HEK293 (cell line): ENCODE results near the gene ETV6.

Experiments
- CTCF ChIA-PET: fragments of 350-600 bp; formaldehyde crosslinking; extraction: SDS; loops from one replicate; lab custom pipeline; 2021; ENCODE audit warnings: antibody characterized with exemption; lab: Yijun Ruan, JAX
- POLR2A ChIA-PET: fragments of 300-600 bp; formaldehyde crosslinking; extraction: SDS; loops from one replicate; lab custom pipeline; 2020; ENCODE audit warnings: antibody characterized with exemption, inconsistent platforms; lab: Yijun Ruan, JAX
- H3K27ac ChIP-seq: fragments of 200-500 bp; sonication (Bioruptor generic); 2 replicates; pipeline ENCODE4 v1.5.1; 2014; ENCODE audit warnings: low read depth, low read length, control low read depth, inconsistent platforms; ENCODE audit errors: extremely low read depth
- H3K36me3 ChIP-seq, 2 experiments: fragments of 200-500 bp in 1 of 2; sonication (Bioruptor generic) in 1 of 2; 1 replicate in 1 of 2; 2 replicates in 1 of 2; pipeline ENCODE4 v1.5.1; 2014 to 2017; ENCODE audit warnings: inconsistent platforms in 2 of 2, low read length in 2 of 2; ENCODE audit not compliant: control insufficient read depth in 2 of 2, insufficient read depth in 1 of 2
- H3K4me1 ChIP-seq: fragments of 200-500 bp; sonication (Bioruptor generic); 2 replicates; pipeline ENCODE4 v1.5.1; 2014; ENCODE audit warnings: mild to moderate bottlenecking, low read length, inconsistent platforms; ENCODE audit not compliant: control insufficient read depth, insufficient read depth
- H3K4me3 ChIP-seq: 2 replicates; pipeline ENCODE4 v1.5.1; 2011; ENCODE audit warnings: low read depth, mild to moderate bottlenecking, control low read depth, low read length, moderate library complexity
- H3K9me3 ChIP-seq: fragments of 200-500 bp; sonication (Bioruptor generic); 2 replicates; pipeline ENCODE4 v1.5.1; 2014; ENCODE audit warnings: low read depth, low read length, inconsistent platforms; ENCODE audit not compliant: control insufficient read depth, insufficient read depth
- AEBP2 ChIP-seq: fragments of 450-650 bp; formaldehyde crosslinking; IDR thresholded peaks from 2 replicates; pipeline ENCODE4 v1.5.1; 2016; ENCODE audit warnings: missing biosample characterization, missing genetic modification characterization, borderline replicate concordance
- GLI2 ChIP-seq: fragments of 450-650 bp; formaldehyde crosslinking; IDR thresholded peaks from 2 replicates; pipeline ENCODE4; 2017; ENCODE audit warnings: missing biosample characterization, missing genetic modification characterization, low read depth, borderline replicate concordance
- HIC1 ChIP-seq: fragments of 450-650 bp; formaldehyde crosslinking; IDR thresholded peaks from 2 replicates; pipeline ENCODE4 v1.5.1; 2016; ENCODE audit warnings: missing biosample characterization, missing genetic modification characterization
- MZF1 ChIP-seq: fragments of 450-650 bp; formaldehyde crosslinking; IDR thresholded peaks from 2 replicates; pipeline ENCODE4 v1.5.1; 2017; ENCODE audit warnings: missing biosample characterization, missing genetic modification characterization, borderline replicate concordance
- PRDM1 ChIP-seq: fragments of 450-650 bp; formaldehyde crosslinking; IDR thresholded peaks from 2 replicates; pipeline ENCODE4; 2016; ENCODE audit warnings: missing biosample characterization, missing genetic modification characterization
- ZBTB11 ChIP-seq: fragments of 450-650 bp; formaldehyde crosslinking; conservative IDR thresholded peaks from 2 replicates; pipeline ENCODE4 v1.5.1; 2016; ENCODE audit warnings: low read depth, missing biosample characterization, missing genetic modification characterization
- ZFHX2 ChIP-seq: fragments of 450-650 bp; formaldehyde crosslinking; conservative IDR thresholded peaks from 2 replicates; pipeline ENCODE4 v1.5.1; 2016; ENCODE audit warnings: missing biosample characterization, missing genetic modification characterization
- ZFP41 ChIP-seq: fragments of 450-650 bp; formaldehyde crosslinking; IDR thresholded peaks from 2 replicates; pipeline ENCODE4 v1.5.1; 2016; ENCODE audit warnings: missing biosample characterization, missing genetic modification characterization, borderline replicate concordance
- ZIC2 ChIP-seq: fragments of 450-650 bp; formaldehyde crosslinking; IDR thresholded peaks from 2 replicates; pipeline ENCODE4 v1.5.1; 2016; ENCODE audit warnings: missing biosample characterization, missing genetic modification characterization
- ZNF132 ChIP-seq: fragments of 450-650 bp; formaldehyde crosslinking; IDR thresholded peaks from 2 replicates; pipeline ENCODE4 v1.5.1; 2017; ENCODE audit warnings: missing biosample characterization, missing genetic modification characterization, borderline replicate concordance
- ZNF223 ChIP-seq: fragments of 450-650 bp; formaldehyde crosslinking; IDR thresholded peaks from 2 replicates; pipeline ENCODE4 v1.5.1; 2016; ENCODE audit warnings: missing biosample characterization, missing genetic modification characterization
- ZNF24 ChIP-seq: fragments of 450-650 bp; formaldehyde crosslinking; IDR thresholded peaks from 2 replicates; pipeline ENCODE4 v1.5.1; 2016; ENCODE audit warnings: missing biosample characterization, missing genetic modification characterization
- ZNF341 ChIP-seq: fragments of 450-650 bp; formaldehyde crosslinking; IDR thresholded peaks from 2 replicates; pipeline ENCODE4; 2016; ENCODE audit warnings: low read depth, missing biosample characterization, missing genetic modification characterization
- ZNF354C ChIP-seq: fragments of 450-650 bp; formaldehyde crosslinking; IDR thresholded peaks from 2 replicates; pipeline ENCODE4 v1.5.1; 2016; ENCODE audit warnings: missing biosample characterization, missing genetic modification characterization, low read depth, borderline replicate concordance
- ZNF404 ChIP-seq: fragments of 450-650 bp; formaldehyde crosslinking; IDR thresholded peaks from 2 replicates; pipeline ENCODE4 v1.5.1; 2017; ENCODE audit warnings: missing biosample characterization, missing genetic modification characterization
- ZNF529 ChIP-seq: fragments of 450-650 bp; formaldehyde crosslinking; IDR thresholded peaks from 2 replicates; pipeline ENCODE4 v1.5.1; 2017; ENCODE audit warnings: missing genetic modification characterization, missing biosample characterization; ENCODE audit not compliant: insufficient replicate concordance
- ZNF561 ChIP-seq: fragments of 450-650 bp; IDR thresholded peaks from 2 replicates; pipeline ENCODE4 v1.5.1; 2018; ENCODE audit warnings: missing biosample characterization, missing genetic modification characterization, borderline replicate concordance
- ZNF629 ChIP-seq: fragments of 450-650 bp; formaldehyde crosslinking; IDR thresholded peaks from 2 replicates; pipeline ENCODE4 v1.5.1; 2017; ENCODE audit warnings: missing biosample characterization, missing genetic modification characterization
- ZNF654 ChIP-seq: fragments of 450-650 bp; formaldehyde crosslinking; IDR thresholded peaks from 2 replicates; pipeline ENCODE4 v1.5.1; 2016; ENCODE audit warnings: low read depth, missing biosample characterization, missing genetic modification characterization
- ZNF660 ChIP-seq: fragments of 450-650 bp; IDR thresholded peaks from 2 replicates; pipeline ENCODE4 v1.5.1; 2018; ENCODE audit warnings: missing biosample characterization, mild to moderate bottlenecking, missing genetic modification characterization
- ZNF701 ChIP-seq: fragments of 450-650 bp; formaldehyde crosslinking; IDR thresholded peaks from 2 replicates; pipeline ENCODE4 v1.5.1; 2016; ENCODE audit warnings: missing biosample characterization, missing genetic modification characterization

The ETV6 gene

GRCh38 chr12:11771356-11771755, 121.9 kb downstream of the ETV6 start:
- H3K4me1 ChIP-seq: no peaks in the 10 kb centered on the region
- H3K27ac ChIP-seq: no peak overlapping the region
- POLR2A ChIA-PET: no interaction called here
- H3K4me3 ChIP-seq: no peak overlapping the region
- CTCF ChIA-PET: no interaction called here
- no peaks in the 10 kb centered on the region for H3K36me3 ChIP-seq
- TF ChIP-seq AEBP2 (tag by site-specific recombination): no peak
- TF ChIP-seq ZNF654: no peak
- TF ChIP-seq ZFP41 (tag by site-specific recombination): no peak
- no peak for TF ChIP-seq ZIC2
- no peak for TF ChIP-seq ZNF561 (tag by site-specific recombination)
- TF ChIP-seq ZNF24 (tag by site-specific recombination): no peak
- no peak for TF ChIP-seq GLI2 (tag by site-specific recombination)
- TF ChIP-seq ZNF404 (tag by site-specific recombination): no peak
- TF ChIP-seq ZBTB11: no peak
- TF ChIP-seq ZNF660 (tag by site-specific recombination): no peak
- no peak for TF ChIP-seq ZNF701 (tag by site-specific recombination)
- no peaks in the 10 kb centered on the region for H3K9me3 ChIP-seq

GRCh38 chr12:11771895-11772502, 122.5 kb downstream of the ETV6 start:
- POLR2A ChIA-PET: no interaction called here

More at GRCh38 chr12:11771895-11772502, 122.5 kb downstream of the ETV6 start:
- Histone ChIP-seq H3K4me1 (no peaks in the 10 kb centered on the region), H3K36me3 (no peaks in the 10 kb centered on the region), H3K4me3 (no peak overlapping the region), H3K9me3 (no peaks in the 10 kb centered on the region), H3K27ac (no peak overlapping the region)
- CTCF ChIA-PET: interaction anchor here (0.6 kb wide), 1 partner anchor 259 kb away, joined by 4 read pairs; no protein-coding TSS in a partner anchor
- TF ChIP-seq ZNF529 (tag by site-specific recombination): no peak
- no peak for TF ChIP-seq ZNF629 (tag by site-specific recombination)
- no peak for TF ChIP-seq ZNF132 (tag by site-specific recombination)
- TF ChIP-seq ZNF341: no peak
- no peak for TF ChIP-seq ZNF223 (tag by site-specific recombination)
- TF ChIP-seq HIC1 (tag by site-specific recombination): no peak
- no peak for TF ChIP-seq MZF1 (tag by site-specific recombination)
- no peak for TF ChIP-seq PRDM1 (tag by site-specific recombination)
- TF ChIP-seq ZNF354C (tag by site-specific recombination): no peak
- TF ChIP-seq ZFHX2: no peak
